Measurements from ENCODE around the gene ZNF324B.

Gene ZNF324B

GRCh38 chr19:58480831-58481230 lies 29.4 kb downstream of the ZNF324B start:
- TF ChIP-seq EGR1 (IDR thresholded peaks at IDR 0.05) (no peak), TAF1 (IDR thresholded peaks at IDR 0.05; ENCODE audit: low read depth) (no peak), YY1 (IDR thresholded peaks at IDR 0.05; ENCODE audit: low read depth) (no peak), MAX (IDR thresholded peaks at IDR 0.05) (no peak), CREB1 (IDR thresholded peaks at IDR 0.05; ENCODE audit: low read depth) (no peak), CEBPB (IDR thresholded peaks at IDR 0.05) (no peak), TEAD4 (IDR thresholded peaks at IDR 0.05) (no peak), TCF12 (IDR thresholded peaks at IDR 0.05; ENCODE audit: low read depth) (no peak), NFIC (IDR thresholded peaks at IDR 0.05) (no peak), ZBTB7A (IDR thresholded peaks at IDR 0.05; ENCODE audit: low read depth) (no peak), FOXM1 (IDR thresholded peaks at IDR 0.05; ENCODE audit: borderline replicate concordance, low read depth) (no peak), USF1 (IDR thresholded peaks at IDR 0.05) (no peak)
- TF ChIP-seq, protein P1, sequence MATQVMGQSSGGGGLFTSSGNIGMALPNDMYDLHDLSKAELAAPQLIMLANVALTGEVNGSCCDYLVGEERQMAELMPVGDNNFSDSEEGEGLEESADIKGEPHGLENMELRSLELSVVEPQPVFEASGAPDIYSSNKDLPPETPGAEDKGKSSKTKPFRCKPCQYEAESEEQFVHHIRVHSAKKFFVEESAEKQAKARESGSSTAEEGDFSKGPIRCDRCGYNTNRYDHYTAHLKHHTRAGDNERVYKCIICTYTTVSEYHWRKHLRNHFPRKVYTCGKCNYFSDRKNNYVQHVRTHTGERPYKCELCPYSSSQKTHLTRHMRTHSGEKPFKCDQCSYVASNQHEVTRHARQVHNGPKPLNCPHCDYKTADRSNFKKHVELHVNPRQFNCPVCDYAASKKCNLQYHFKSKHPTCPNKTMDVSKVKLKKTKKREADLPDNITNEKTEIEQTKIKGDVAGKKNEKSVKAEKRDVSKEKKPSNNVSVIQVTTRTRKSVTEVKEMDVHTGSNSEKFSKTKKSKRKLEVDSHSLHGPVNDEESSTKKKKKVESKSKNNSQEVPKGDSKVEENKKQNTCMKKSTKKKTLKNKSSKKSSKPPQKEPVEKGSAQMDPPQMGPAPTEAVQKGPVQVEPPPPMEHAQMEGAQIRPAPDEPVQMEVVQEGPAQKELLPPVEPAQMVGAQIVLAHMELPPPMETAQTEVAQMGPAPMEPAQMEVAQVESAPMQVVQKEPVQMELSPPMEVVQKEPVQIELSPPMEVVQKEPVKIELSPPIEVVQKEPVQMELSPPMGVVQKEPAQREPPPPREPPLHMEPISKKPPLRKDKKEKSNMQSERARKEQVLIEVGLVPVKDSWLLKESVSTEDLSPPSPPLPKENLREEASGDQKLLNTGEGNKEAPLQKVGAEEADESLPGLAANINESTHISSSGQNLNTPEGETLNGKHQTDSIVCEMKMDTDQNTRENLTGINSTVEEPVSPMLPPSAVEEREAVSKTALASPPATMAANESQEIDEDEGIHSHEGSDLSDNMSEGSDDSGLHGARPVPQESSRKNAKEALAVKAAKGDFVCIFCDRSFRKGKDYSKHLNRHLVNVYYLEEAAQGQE (IDR thresholded peaks at IDR 0.05; ENCODE audit: low read depth) = no peak

DNA sequence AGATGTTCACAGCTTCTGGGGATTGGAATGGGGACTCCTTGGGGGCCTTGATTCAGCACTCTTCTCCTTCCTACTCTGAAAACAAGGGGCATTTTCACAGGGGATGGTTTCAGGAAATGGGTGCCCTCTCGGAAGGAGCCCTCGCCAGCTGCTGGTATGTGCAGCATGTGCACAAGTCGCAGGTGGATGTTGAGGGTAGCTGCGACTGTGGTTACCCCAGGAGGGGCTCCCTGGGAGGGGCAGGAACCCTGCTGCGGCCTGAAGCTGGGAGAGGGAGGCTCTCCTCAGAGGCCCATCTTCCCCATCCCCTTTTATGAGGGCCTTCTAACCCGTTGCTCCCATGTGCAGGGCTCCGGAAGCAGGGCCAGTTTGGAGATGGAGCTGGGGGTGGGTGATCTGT lies 30.9 kb downstream of the ZNF324B start:
- TF ChIP-seq FOXM1 (IDR thresholded peaks at IDR 0.05; ENCODE audit: borderline replicate concordance, low read depth) = no peak
- TF ChIP-seq RAD21 (IDR thresholded peaks at IDR 0.05; ENCODE audit: low read depth) = no peak

DNA sequence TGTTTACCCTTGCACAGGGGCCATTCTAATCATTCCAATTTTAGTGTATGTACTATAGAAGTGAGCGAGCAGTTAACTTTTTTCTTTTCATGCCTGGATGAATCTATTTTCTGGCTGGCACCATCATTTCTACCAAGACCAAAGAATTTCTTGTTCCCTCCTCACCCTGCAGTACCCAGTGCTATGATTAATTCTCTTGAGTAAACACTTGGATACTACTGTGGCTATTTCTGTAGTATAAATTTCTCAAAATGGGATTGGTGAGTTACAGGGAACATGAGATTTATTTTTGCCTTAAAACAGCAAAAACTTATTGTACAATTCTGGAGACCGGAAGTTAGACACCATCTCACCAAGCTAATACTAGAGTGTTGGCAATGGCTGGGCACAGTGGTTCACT lies 32.4 kb downstream of the ZNF324B start:
- TF ChIP-seq TAF1 (IDR thresholded peaks at IDR 0.05; ENCODE audit: low read depth) (no peak), EGR1 (IDR thresholded peaks at IDR 0.05) (no peak), MAX (IDR thresholded peaks at IDR 0.05) (no peak), ZBTB7A (IDR thresholded peaks at IDR 0.05; ENCODE audit: low read depth) (no peak), YY1 (IDR thresholded peaks at IDR 0.05; ENCODE audit: low read depth) (no peak), USF1 (IDR thresholded peaks at IDR 0.05) (no peak), NFIC (IDR thresholded peaks at IDR 0.05) (no peak), RAD21 (IDR thresholded peaks at IDR 0.05; ENCODE audit: low read depth) (no peak), FOXM1 (IDR thresholded peaks at IDR 0.05; ENCODE audit: borderline replicate concordance, low read depth) (no peak), TCF12 (IDR thresholded peaks at IDR 0.05; ENCODE audit: low read depth) (no peak), EP300 (IDR thresholded peaks at IDR 0.05; ENCODE audit: borderline replicate concordance) (no peak), TEAD4 (IDR thresholded peaks at IDR 0.05) (no peak), CREB1 (IDR thresholded peaks at IDR 0.05; ENCODE audit: low read depth) (no peak), CEBPB (IDR thresholded peaks at IDR 0.05) (no peak)
- TF ChIP-seq, protein P1 (IDR thresholded peaks at IDR 0.05; ENCODE audit: low read depth) = no peak

DNA sequence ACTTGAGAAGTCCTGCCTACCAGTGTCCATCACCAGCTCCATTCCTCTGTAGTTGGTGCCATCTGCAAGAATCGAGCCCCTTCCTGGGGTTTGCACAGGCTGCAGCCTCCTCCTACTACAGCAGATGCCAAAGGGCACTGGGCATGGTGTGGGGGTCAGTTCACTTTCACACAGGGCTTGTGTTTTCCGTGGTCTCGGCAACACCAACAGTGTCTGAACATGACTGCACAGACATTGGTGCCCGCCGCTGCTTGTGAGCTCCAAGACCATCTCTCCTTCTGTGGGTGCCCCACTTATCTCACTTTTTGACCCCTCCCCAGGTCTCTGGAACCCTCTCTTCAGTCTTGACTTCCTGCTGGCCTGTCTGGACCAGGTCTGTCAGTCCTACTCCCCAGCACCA lies 40.0 kb downstream of the ZNF324B start:
- TF ChIP-seq MAX (IDR thresholded peaks at IDR 0.05) = no peak
- no peak for TF ChIP-seq CEBPB (IDR thresholded peaks at IDR 0.05)
- no peak for TF ChIP-seq TCF12 (IDR thresholded peaks at IDR 0.05; ENCODE audit: low read depth)
- TF ChIP-seq, protein P1 (IDR thresholded peaks at IDR 0.05; ENCODE audit: low read depth) = no peak
- TF ChIP-seq CREB1 (IDR thresholded peaks at IDR 0.05; ENCODE audit: low read depth) = no peak
- no peak for TF ChIP-seq ZBTB7A (IDR thresholded peaks at IDR 0.05; ENCODE audit: low read depth)
- TF ChIP-seq TEAD4 (IDR thresholded peaks at IDR 0.05) = no peak
- no peak for TF ChIP-seq NFIC (IDR thresholded peaks at IDR 0.05)
- TF ChIP-seq FOXM1 (IDR thresholded peaks at IDR 0.05; ENCODE audit: borderline replicate concordance, low read depth) = no peak
- no peak for TF ChIP-seq EP300 (IDR thresholded peaks at IDR 0.05; ENCODE audit: borderline replicate concordance)
